Measurements from ENCODE around the gene CFAP100.

DNA sequence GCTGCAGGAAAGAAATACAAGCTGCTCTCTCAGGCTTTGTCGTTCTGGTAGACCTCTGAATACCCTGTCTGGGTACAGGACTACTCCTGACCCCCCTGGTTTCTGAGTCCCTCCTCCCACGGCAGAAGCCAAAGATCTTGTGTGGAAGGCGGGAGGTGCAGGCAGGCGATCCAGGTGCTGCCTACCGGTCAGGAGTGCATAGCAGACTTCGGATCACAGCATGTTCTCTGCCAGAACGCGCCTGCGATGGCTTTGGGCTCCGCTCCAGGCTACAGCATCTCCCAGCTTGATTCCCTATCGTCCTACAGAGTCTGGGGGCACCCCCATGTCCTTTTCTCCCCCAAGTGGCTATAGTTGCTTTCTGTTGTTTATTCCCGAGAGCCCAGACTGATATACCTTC lies 2.5 kb upstream of the CFAP100 start:
- TF ChIP-seq, protein P1, sequence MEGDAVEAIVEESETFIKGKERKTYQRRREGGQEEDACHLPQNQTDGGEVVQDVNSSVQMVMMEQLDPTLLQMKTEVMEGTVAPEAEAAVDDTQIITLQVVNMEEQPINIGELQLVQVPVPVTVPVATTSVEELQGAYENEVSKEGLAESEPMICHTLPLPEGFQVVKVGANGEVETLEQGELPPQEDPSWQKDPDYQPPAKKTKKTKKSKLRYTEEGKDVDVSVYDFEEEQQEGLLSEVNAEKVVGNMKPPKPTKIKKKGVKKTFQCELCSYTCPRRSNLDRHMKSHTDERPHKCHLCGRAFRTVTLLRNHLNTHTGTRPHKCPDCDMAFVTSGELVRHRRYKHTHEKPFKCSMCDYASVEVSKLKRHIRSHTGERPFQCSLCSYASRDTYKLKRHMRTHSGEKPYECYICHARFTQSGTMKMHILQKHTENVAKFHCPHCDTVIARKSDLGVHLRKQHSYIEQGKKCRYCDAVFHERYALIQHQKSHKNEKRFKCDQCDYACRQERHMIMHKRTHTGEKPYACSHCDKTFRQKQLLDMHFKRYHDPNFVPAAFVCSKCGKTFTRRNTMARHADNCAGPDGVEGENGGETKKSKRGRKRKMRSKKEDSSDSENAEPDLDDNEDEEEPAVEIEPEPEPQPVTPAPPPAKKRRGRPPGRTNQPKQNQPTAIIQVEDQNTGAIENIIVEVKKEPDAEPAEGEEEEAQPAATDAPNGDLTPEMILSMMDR (IDR thresholded peaks at IDR 0.05; ENCODE audit: insufficient read depth, low read depth, low read length): no peak
- TF ChIP-seq EZH2 (IDR thresholded peaks at IDR 0.05; ENCODE audit: insufficient read depth, low read length): no peak
